PC-3 (cell line): ENCODE data around the gene HRH1. TPM values are rescaled to one million over a fixed set of nuclear protein-coding genes. Genes with fewer than 3 reads are reported as not detected.

Source experiments
- ATAC-seq: fragments of 200-7000 bp; cut with Tn5 transposase; 2 replicates; pipeline ENCODE4 v1.9.1; 2020; ENCODE audit warnings: mild to moderate bottlenecking, moderate library complexity
- BruUV-seq: library from RNA; stranded (reverse); fragments of 400-500 nt; replicated peaks from 2 replicates; lab custom pipeline; 2021; lab: Mats Ljungman, UMichigan
- CTCF ChIA-PET: fragments of 300-600 bp; sonication (Branson Sonifier 250); formaldehyde crosslinking; loops from one replicate; lab custom pipeline; 2022; ENCODE audit warnings: antibody characterized with exemption; lab: Charles Lee
- POLR2A ChIA-PET: fragments of 300-600 bp; sonication (Branson Sonifier 250); formaldehyde crosslinking; loops from one replicate; lab custom pipeline; 2022; ENCODE audit warnings: antibody characterized with exemption; ENCODE audit not compliant: unreplicated experiment; lab: Charles Lee
- DNase-seq: peaks from one replicate; pipeline ENCODE4 v3.0.0-alpha.2; 2015
- H2AFZ ChIP-seq: fragments of 300-600 bp; sonication (generic); 2 replicates; pipeline ENCODE4 v1.6.0; 2016; ENCODE audit warnings: antibody characterized with exemption, low read length
- H3F3A ChIP-seq: fragments of 300-600 bp; sonication (generic); one replicate; pipeline ENCODE4 v1.6.0; 2017; ENCODE audit warnings: antibody characterized with exemption, low read length, control low read depth, mild to moderate bottlenecking; ENCODE audit not compliant: unreplicated experiment
- H3K27ac ChIP-seq: fragments of 300-600 bp; sonication (generic); 2 replicates; pipeline ENCODE4 v1.5.1; 2016; ENCODE audit warnings: mild to moderate bottlenecking, low read length
- H3K27me3 ChIP-seq: fragments of 300-600 bp; sonication (generic); 2 replicates; pipeline ENCODE4 v1.6.1; 2016; ENCODE audit warnings: low read length, mixed read lengths
- H3K36me3 ChIP-seq: fragments of 300-600 bp; sonication (generic); 2 replicates; pipeline ENCODE4 v1.6.1; 2016; ENCODE audit warnings: low read depth, mixed run types, low read length, mixed read lengths
- H3K4me1 ChIP-seq: fragments of 300-600 bp; sonication (generic); 2 replicates; pipeline ENCODE4 v1.5.1; 2016; ENCODE audit warnings: low read length; ENCODE audit not compliant: insufficient read depth
- H3K4me2 ChIP-seq: fragments of 300-600 bp; sonication (generic); 2 replicates; pipeline ENCODE4 v1.6.0; 2016; ENCODE audit warnings: low read length
- H3K4me3 ChIP-seq: fragments of 300-600 bp; sonication (generic); 2 replicates; pipeline ENCODE4 v1.5.1; 2016; ENCODE audit warnings: mild to moderate bottlenecking, low read length, mixed read lengths
- H3K79me2 ChIP-seq: fragments of 300-600 bp; sonication (generic); 2 replicates; pipeline ENCODE4 v1.6.1; 2017; ENCODE audit warnings: low read length, mixed read lengths
- H3K9ac ChIP-seq: fragments of 300-600 bp; sonication (generic); 2 replicates; pipeline ENCODE4 v1.6.0; 2016; ENCODE audit warnings: mild to moderate bottlenecking, low read length
- H3K9me2 ChIP-seq: fragments of 300-600 bp; sonication (generic); replicated peaks from 2 replicates; pipeline ENCODE4 v1.6.1; 2016; ENCODE audit warnings: mixed run types, low read length, mixed read lengths
- H3K9me3 ChIP-seq: fragments of 300-600 bp; sonication (generic); 2 replicates; pipeline ENCODE4 v1.6.1; 2016; ENCODE audit warnings: low read length, mixed read lengths
- H4K20me1 ChIP-seq: fragments of 300-600 bp; sonication (generic); 2 replicates; pipeline ENCODE4 v1.6.1; 2016; ENCODE audit warnings: low read length, mixed read lengths
- CTCF ChIP-seq: fragments of 300-600 bp; sonication (generic); conservative IDR thresholded peaks from 2 replicates; pipeline ENCODE4 v1.5.1; 2017; ENCODE audit warnings: antibody characterized with exemption, low read depth, mild to moderate bottlenecking, low read length
- EZH2 ChIP-seq: fragments of 300-600 bp; sonication (generic); IDR thresholded peaks from one replicate; pipeline ENCODE4 v1.6.1; 2017; ENCODE audit warnings: antibody characterized with exemption, mild to moderate bottlenecking, low read length; ENCODE audit not compliant: unreplicated experiment
- EZH2phosphoT487 ChIP-seq: fragments of 300-600 bp; sonication (generic); IDR thresholded peaks from 2 replicates; pipeline ENCODE4 v1.6.1; 2018; ENCODE audit warnings: mild to moderate bottlenecking, antibody characterized with exemption, low read length, borderline replicate concordance
- intact Hi-C: fragments of 100-400 bp; cut with micrococcal nuclease; formaldehyde crosslinking; loops from 2 replicates; pipeline ENCODE4 v1.9.0; 2023
- total RNA-seq: library from RNA; depleted of rRNA; stranded (reverse); fragments of >200 nt; gene quantifications from 2 replicates; pipeline ENCODE4 v1.2.3, GENCODE V29; 2014

Gene HRH1
- total RNA-seq, 1 experiment from 2014 or later, result 5.9 TPM

GRCh38 chr3:11168406-11168805, 14.1 kb downstream of the HRH1 start:
- no TSS peak for BruUV-seq
- no peak for TF ChIP-seq EZH2phosphoT487
- no peak for TF ChIP-seq CTCF
- TF ChIP-seq EZH2, result no peak
- no peak for ATAC-seq
- intact Hi-C loops, result no loop called here
- Histone ChIP-seq H3K9me2 (no peaks in the 10 kb centered on the region), H3F3A (no peaks in the 10 kb centered on the region), H3K36me3 (no peaks in the 10 kb centered on the region), H3K79me2 (no peaks in the 10 kb centered on the region), H3K4me3 (no peak overlapping the region), H3K9ac (no peak overlapping the region), H3K27me3 (no peaks in the 10 kb centered on the region), H4K20me1 (no peaks in the 10 kb centered on the region), H3K27ac (no peak overlapping the region), H2AFZ (no peak overlapping the region), H3K9me3 (no peaks in the 10 kb centered on the region), H3K4me2 (no peak overlapping the region), H3K4me1 (no peaks in the 10 kb centered on the region)
- CTCF ChIA-PET, result no interaction called here
- POLR2A ChIA-PET, result no interaction called here
- no peak for DNase-seq

- H3K79me2 ChIP-seq, result no peaks in the 10 kb centered on the region
- ChIA-PET POLR2A (no interaction called here), CTCF (no interaction called here)
- no peaks in the 10 kb centered on the region for H4K20me1 ChIP-seq
- TF ChIP-seq CTCF (no peak), EZH2phosphoT487 (no peak), EZH2 (no peak)
- no peaks in the 10 kb centered on the region for H3K9me2 ChIP-seq
- no peak overlapping the region for H3K4me2 ChIP-seq
- no peaks in the 10 kb centered on the region for H3K9me3 ChIP-seq
- H2AFZ ChIP-seq, result no peak overlapping the region
- BruUV-seq, result no TSS peak
- intact Hi-C loops, result no loop called here
- H3K9ac ChIP-seq, result no peak overlapping the region
- no peaks in the 10 kb centered on the region for H3K4me1 ChIP-seq
- ATAC-seq, result no peak; the same call in 1 of the 2 replicates
- no peaks in the 10 kb centered on the region for H3F3A ChIP-seq
- no peak overlapping the region for H3K27ac ChIP-seq
- no peak for DNase-seq
- H3K27me3 ChIP-seq, result no peaks in the 10 kb centered on the region
- H3K36me3 ChIP-seq, result no peaks in the 10 kb centered on the region
- H3K4me3 ChIP-seq, result no peak overlapping the region
Observed at GRCh38 chr3:11168881-11169805, 14.8 kb downstream of the HRH1 start.
